ENCODE results near the gene SPATA33. TPM values are rescaled to one million over a fixed set of nuclear protein-coding genes. Genes with fewer than 3 reads are reported as not detected.

Gene SPATA33
- total and polyA plus RNA-seq, 10 of the 15 experiments (the other 5 are each of a cell fraction or from before 2014, with no cell fraction given): 1.1 to 15.8 (median 7.6) TPM

GRCh38 chr16:89624777-89625761, 32.6 kb upstream of the SPATA33 start:
- 32% methylated on average over 21 of the region's 21 CpGs for WGBS (ENCODE audit: insufficient coverage, insufficient replicate concordance, low lambda C conversion rate, missing lambda C conversion rate)
- no TSS peak for BruUV-seq (replicated peaks)
- CTCF ChIA-PET: no interaction called here
- no peaks in the 10 kb centered on the region for H3K36me3 ChIP-seq (ENCODE audit: control insufficient read depth in 2 of 2, insufficient read depth in 2 of 2, low read length in 1 of 2)
- H3K4me3 ChIP-seq: no peak overlapping the region
- RAD21 ChIA-PET (ENCODE audit: unreplicated experiment): no interaction called here
- H3K27ac ChIP-seq (ENCODE audit: control insufficient read depth, insufficient read depth): no peak overlapping the region
- DNase-seq (ENCODE audit: low read depth, low spot score) (no peak), FAIRE-seq (no peak), ATAC-seq (no peak)
- POLR2A ChIA-PET: no interaction called here
- H3K9ac ChIP-seq (ENCODE audit: control insufficient read depth, insufficient read depth, low read length): no peak overlapping the region
- H3K79me2 ChIP-seq (ENCODE audit: control insufficient read depth, insufficient read depth, low read length): no peaks in the 10 kb centered on the region
- H2AFZ ChIP-seq (ENCODE audit: control insufficient read depth, low read depth, low read length): no peak overlapping the region
- in situ Hi-C loops (cut with MboI): no loop called here
- H3K4me2 ChIP-seq (ENCODE audit: control insufficient read depth, insufficient read depth): no peak overlapping the region
- H3K27me3 ChIP-seq (replicated peaks in 1 of 2; ENCODE audit: control insufficient read depth in 2 of 2, insufficient read depth in 2 of 2, low read length in 1 of 2): 0 out of 4 replicates have a peak, but pooled peaks cover 0 to 2% of the 10 kb centered on the region in 2 experiments
- no peaks in the 10 kb centered on the region for H4K20me1 ChIP-seq (ENCODE audit: control insufficient read depth, insufficient read depth)
- intact Hi-C loops (cut with micrococcal nuclease; ENCODE audit: unreplicated experiment): no loop called here
- SMC1A ChIA-PET (ENCODE audit: uncharacterized antibody, unreplicated experiment): no interaction called here
- no peaks in the 10 kb centered on the region for H3K9me3 ChIP-seq (replicated peaks; ENCODE audit: control insufficient read depth, insufficient read depth, low read length)
- no peaks in the 10 kb centered on the region for H3K4me1 ChIP-seq (ENCODE audit: control insufficient read depth, insufficient read depth, low read length)
- TF ChIP-seq IRF4 (IDR thresholded peaks at IDR 0.05; ENCODE audit: low read depth, low read length) (no peak), PKNOX1 (IDR thresholded peaks at IDR 0.05) (no peak), ZBTB11 (CRISPR knock-in tag; IDR thresholded peaks at IDR 0.05) (no peak), IKZF2 (IDR thresholded peaks at IDR 0.05) (no peak), ZNF217 (IDR thresholded peaks at IDR 0.05) (no peak), USF1 (IDR thresholded peaks at IDR 0.05; ENCODE audit: borderline replicate concordance, extremely low read length, insufficient read depth, low read depth, low read length) (no peak), ZNF687 (IDR thresholded peaks at IDR 0.05) (no peak), ZNF622 (IDR thresholded peaks at IDR 0.05) (no peak), SKIL (IDR thresholded peaks at IDR 0.05; ENCODE audit: low read depth, poor library complexity, severe bottlenecking) (no peak), GATAD2B (conservative IDR thresholded peaks at IDR 0.05; ENCODE audit: low read depth) (no peak)

Data from GM12878 (cell line).